ENCODE data around the gene RPS6KA1. TPM values are rescaled to one million over a fixed set of nuclear protein-coding genes. Genes with fewer than 3 reads are reported as not detected.

Gene RPS6KA1
- total RNA-seq, 1 donor from 2014 or later, result 61.3 TPM

- FAIRE-seq (no peak), DNase-seq (ENCODE audit: low read depth) (peak; percentile 38)
- H3K36me3 ChIP-seq (ENCODE audit: control insufficient read depth, insufficient read depth, low read length), result peaks cover 6% of the 10 kb centered on the region
- H3K4me3 ChIP-seq (ENCODE audit: low read depth, low read length), result peak overlapping the region; percentile 65
- TF ChIP-seq, protein P1, sequence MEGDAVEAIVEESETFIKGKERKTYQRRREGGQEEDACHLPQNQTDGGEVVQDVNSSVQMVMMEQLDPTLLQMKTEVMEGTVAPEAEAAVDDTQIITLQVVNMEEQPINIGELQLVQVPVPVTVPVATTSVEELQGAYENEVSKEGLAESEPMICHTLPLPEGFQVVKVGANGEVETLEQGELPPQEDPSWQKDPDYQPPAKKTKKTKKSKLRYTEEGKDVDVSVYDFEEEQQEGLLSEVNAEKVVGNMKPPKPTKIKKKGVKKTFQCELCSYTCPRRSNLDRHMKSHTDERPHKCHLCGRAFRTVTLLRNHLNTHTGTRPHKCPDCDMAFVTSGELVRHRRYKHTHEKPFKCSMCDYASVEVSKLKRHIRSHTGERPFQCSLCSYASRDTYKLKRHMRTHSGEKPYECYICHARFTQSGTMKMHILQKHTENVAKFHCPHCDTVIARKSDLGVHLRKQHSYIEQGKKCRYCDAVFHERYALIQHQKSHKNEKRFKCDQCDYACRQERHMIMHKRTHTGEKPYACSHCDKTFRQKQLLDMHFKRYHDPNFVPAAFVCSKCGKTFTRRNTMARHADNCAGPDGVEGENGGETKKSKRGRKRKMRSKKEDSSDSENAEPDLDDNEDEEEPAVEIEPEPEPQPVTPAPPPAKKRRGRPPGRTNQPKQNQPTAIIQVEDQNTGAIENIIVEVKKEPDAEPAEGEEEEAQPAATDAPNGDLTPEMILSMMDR (IDR thresholded peaks at IDR 0.05; ENCODE audit: insufficient read depth, low read length, severe bottlenecking), result no peak
- H3K27me3 ChIP-seq (ENCODE audit: control insufficient read depth, insufficient read depth, low read length), result no peaks in the 10 kb centered on the region
These were observed 2.1 kb downstream of the RPS6KA1 start for GRCh38 chr1:26531651-26532131.

DNA sequence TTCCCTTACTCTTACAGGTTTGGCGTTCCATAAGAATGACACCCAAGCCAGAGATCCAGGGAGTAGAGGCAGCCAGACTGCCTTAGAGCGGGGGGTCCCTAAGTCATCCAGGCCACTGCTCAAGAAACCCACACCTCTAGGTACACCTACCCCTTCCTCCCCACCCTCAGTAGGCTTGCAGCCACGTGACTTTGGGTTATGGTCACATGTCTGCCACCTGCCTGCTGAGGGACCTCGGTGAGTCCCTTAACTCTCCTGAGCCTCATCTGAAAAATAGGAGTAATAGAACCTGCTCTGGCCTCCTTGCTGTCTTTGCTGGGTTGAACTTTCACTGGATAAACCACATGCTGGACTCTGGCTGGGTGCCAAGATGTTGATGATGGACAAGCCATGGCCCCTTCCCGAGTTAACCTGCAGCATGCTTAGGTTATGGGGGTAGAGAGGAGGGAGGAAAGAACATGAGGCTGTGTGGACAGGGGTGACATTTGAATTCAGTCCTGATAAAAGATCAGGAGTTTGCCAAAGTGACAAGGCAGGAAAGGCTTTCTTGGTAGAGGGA lies 4.5 kb downstream of the RPS6KA1 start:
- no peak for FAIRE-seq
- peaks cover 10% of the 10 kb centered on the region for H3K36me3 ChIP-seq (ENCODE audit: control insufficient read depth, insufficient read depth, low read length)
- TF ChIP-seq, protein P1 (IDR thresholded peaks at IDR 0.05; ENCODE audit: insufficient read depth, low read length, severe bottlenecking), result no peak

DNA sequence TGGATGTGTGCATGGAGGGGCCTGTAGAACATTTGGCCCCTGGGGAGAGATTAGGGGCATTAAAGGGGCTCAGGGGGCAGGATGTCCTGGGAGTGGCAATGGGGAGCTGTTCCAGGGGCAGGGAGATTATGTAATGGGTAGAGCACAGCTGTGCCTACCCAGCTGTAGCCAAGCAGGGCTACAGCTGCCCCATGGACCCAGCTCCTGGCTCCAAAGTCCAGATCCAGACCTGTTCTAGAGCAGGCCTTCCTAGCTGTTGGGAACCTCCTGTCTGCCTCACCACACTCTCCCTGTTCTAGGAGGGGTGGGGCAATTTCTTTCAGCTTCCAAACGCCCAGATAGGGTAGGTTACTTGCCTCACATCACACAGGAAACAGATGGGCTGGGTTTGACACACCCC lies 5.6 kb downstream of the RPS6KA1 start:
- DNase-seq (ENCODE audit: low read depth) (no peak), FAIRE-seq (no peak)
- TF ChIP-seq, protein P1 (IDR thresholded peaks at IDR 0.05; ENCODE audit: insufficient read depth, low read length, severe bottlenecking), result no peak
- no peak overlapping the region for H3K4me3 ChIP-seq (ENCODE audit: low read depth, low read length)
- H3K36me3 ChIP-seq (ENCODE audit: control insufficient read depth, insufficient read depth, low read length), result peaks cover 13% of the 10 kb centered on the region
- no peaks in the 10 kb centered on the region for H3K27me3 ChIP-seq (ENCODE audit: control insufficient read depth, insufficient read depth, low read length)

More for the DNA sequence above, 4.5 kb downstream of the RPS6KA1 start:
- no peak for DNase-seq (ENCODE audit: low read depth)
- Histone ChIP-seq H3K27me3 (ENCODE audit: control insufficient read depth, insufficient read depth, low read length) (no peaks in the 10 kb centered on the region), H3K4me3 (ENCODE audit: low read depth, low read length) (no peak overlapping the region)

DNA sequence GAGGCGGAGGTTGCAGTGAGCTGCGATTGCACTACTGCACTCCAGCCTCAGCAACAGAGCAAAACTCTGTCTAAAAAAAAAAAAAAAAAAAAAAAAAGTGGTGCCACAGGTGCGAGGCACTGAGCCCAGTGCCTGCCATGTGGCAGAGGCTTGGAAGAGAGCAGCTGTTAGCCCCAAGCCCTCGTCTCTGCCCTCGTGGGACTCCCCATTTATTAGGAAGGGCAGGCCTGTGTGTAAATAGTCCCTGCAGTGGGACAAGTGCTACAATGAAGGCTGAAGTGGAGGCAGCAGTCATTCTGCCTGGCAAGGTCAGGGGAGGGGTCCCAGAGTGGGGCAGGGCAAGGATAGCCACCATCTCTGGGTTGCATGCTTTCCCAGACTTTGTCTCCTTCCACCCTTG lies 6.5 kb downstream of the RPS6KA1 start:
- DNase-seq (ENCODE audit: low read depth), result no peak
- H3K36me3 ChIP-seq (ENCODE audit: control insufficient read depth, insufficient read depth, low read length), result peaks cover 13% of the 10 kb centered on the region
- TF ChIP-seq, protein P1 (IDR thresholded peaks at IDR 0.05; ENCODE audit: insufficient read depth, low read length, severe bottlenecking), result no peak
- no peak for FAIRE-seq
- H3K27me3 ChIP-seq (ENCODE audit: control insufficient read depth, insufficient read depth, low read length), result no peaks in the 10 kb centered on the region
- H3K4me3 ChIP-seq (ENCODE audit: low read depth, low read length), result no peak overlapping the region

- TF ChIP-seq, protein P1 (IDR thresholded peaks at IDR 0.05; ENCODE audit: insufficient read depth, low read length, severe bottlenecking), result no peak
- Histone ChIP-seq H3K27me3 (ENCODE audit: control insufficient read depth, insufficient read depth, low read length) (no peaks in the 10 kb centered on the region), H3K4me3 (ENCODE audit: low read depth, low read length) (no peak overlapping the region), H3K36me3 (ENCODE audit: control insufficient read depth, insufficient read depth, low read length) (peaks cover 13% of the 10 kb centered on the region)
- FAIRE-seq (no peak), DNase-seq (ENCODE audit: low read depth) (no peak)
These were observed 7.0 kb downstream of the RPS6KA1 start for GRCh38 chr1:26536521-26536920.

DNA sequence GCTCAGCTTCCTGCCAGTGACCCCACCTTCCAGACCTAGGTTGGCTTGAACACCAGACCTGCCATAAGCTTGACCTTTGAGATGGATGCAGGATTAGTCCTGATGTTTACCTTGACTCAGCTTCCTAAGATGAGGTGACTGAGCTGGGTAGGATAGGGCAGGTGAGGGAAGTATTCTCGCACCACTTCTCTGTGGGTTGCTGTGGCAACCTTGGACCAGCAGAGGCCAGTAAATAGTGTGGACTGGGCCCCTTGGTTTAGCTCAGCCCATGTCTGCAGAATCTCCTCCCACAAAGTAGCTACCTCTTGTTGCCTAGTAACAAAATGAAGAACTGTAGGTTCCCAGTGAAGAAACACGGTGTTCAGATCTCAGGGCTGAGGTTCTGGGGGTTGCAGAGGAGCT lies 8.4 kb downstream of the RPS6KA1 start:
- Histone ChIP-seq H3K4me3 (ENCODE audit: low read depth, low read length) (no peak overlapping the region), H3K27me3 (ENCODE audit: control insufficient read depth, insufficient read depth, low read length) (no peaks in the 10 kb centered on the region), H3K36me3 (ENCODE audit: control insufficient read depth, insufficient read depth, low read length) (peaks cover 13% of the 10 kb centered on the region)
- TF ChIP-seq, protein P1 (IDR thresholded peaks at IDR 0.05; ENCODE audit: insufficient read depth, low read length, severe bottlenecking), result peak; percentile 47
- FAIRE-seq (no peak), DNase-seq (ENCODE audit: low read depth) (peak; percentile 89)

Data from bronchial epithelial cell (primary cell).